PC-9 (cell line): Measurements from ENCODE around the gene RCOR3. TPM values are rescaled to one million over a fixed set of nuclear protein-coding genes. Genes with fewer than 3 reads are reported as not detected.

ENCODE experiments used
- BruUV-seq: library from RNA; stranded (reverse); fragments of 400-500 nt; replicated peaks from 2 replicates; lab custom pipeline; 2021; lab: Mats Ljungman, UMichigan
- CTCF ChIA-PET: fragments of 300-600 bp; sonication (Branson Sonifier 250); formaldehyde crosslinking; loops from one replicate; lab custom pipeline; 2022; ENCODE audit warnings: antibody characterized with exemption; lab: Charles Lee
- POLR2A ChIA-PET: fragments of 300-600 bp; sonication (Branson Sonifier 250); formaldehyde crosslinking; loops from one replicate; lab custom pipeline; 2022; ENCODE audit warnings: antibody characterized with exemption; ENCODE audit not compliant: unreplicated experiment; lab: Charles Lee
- DNase-seq, 2 experiments: peaks; one replicate each; pipeline versions ENCODE4 v3.0.0 to v3.0.0-alpha.2; 2015 to 2022; ENCODE audit warnings: mixed read lengths in 1 of 2
- H2AFZ ChIP-seq: fragments of 200-600 bp; sonication (generic); 2 replicates; pipeline ENCODE4 v1.8.1; 2017; ENCODE audit warnings: antibody characterized with exemption
- H3F3A ChIP-seq: fragments of 200-600 bp; sonication (generic); 2 replicates; pipeline ENCODE4 v1.8.1; 2017; ENCODE audit warnings: antibody characterized with exemption, mild to moderate bottlenecking, low read depth; ENCODE audit not compliant: insufficient read depth
- H3K27ac ChIP-seq: fragments of 200-600 bp; sonication (generic); 2 replicates; pipeline ENCODE4 v1.6.1; 2016; ENCODE audit warnings: mixed run types
- H3K27me3 ChIP-seq: fragments of 200-600 bp; sonication (generic); 2 replicates; pipeline ENCODE4 v1.6.1; 2016; ENCODE audit warnings: low read depth, mixed run types; ENCODE audit not compliant: insufficient read depth
- H3K36me3 ChIP-seq: fragments of 200-600 bp; sonication (generic); 2 replicates; pipeline ENCODE4 v1.6.1; 2016; ENCODE audit warnings: low read depth, mixed run types
- H3K4me1 ChIP-seq: fragments of 200-600 bp; sonication (generic); replicated peaks from 2 replicates; pipeline ENCODE4 v1.6.1; 2016; ENCODE audit warnings: mixed run types; ENCODE audit not compliant: insufficient read depth
- H3K4me2 ChIP-seq: fragments of 200-600 bp; sonication (generic); 2 replicates; pipeline ENCODE4 v1.6.1; 2017; ENCODE audit warnings: mixed run types
- H3K4me3 ChIP-seq: fragments of 200-600 bp; sonication (generic); 2 replicates; pipeline ENCODE4 v1.6.1; 2016; ENCODE audit warnings: mixed run types
- H3K79me2 ChIP-seq: fragments of 200-600 bp; sonication (generic); 2 replicates; pipeline ENCODE4 v1.6.1; 2017; ENCODE audit warnings: low read depth, mixed run types
- H3K9me2 ChIP-seq: fragments of 200-600 bp; sonication (generic); 2 replicates; pipeline ENCODE4 v1.8.1; 2017; ENCODE audit warnings: mild to moderate bottlenecking; ENCODE audit not compliant: insufficient read depth
- H3K9me3 ChIP-seq: fragments of 200-600 bp; sonication (generic); 2 replicates; pipeline ENCODE4 v1.8.1; 2016; ENCODE audit warnings: low read depth; ENCODE audit not compliant: insufficient read depth
- H4K20me1 ChIP-seq: fragments of 200-600 bp; sonication (generic); 2 replicates; pipeline ENCODE4 v1.8.1; 2017; ENCODE audit not compliant: insufficient read depth
- EZH2 ChIP-seq: fragments of 200-600 bp; sonication (generic); IDR thresholded peaks from 2 replicates; pipeline ENCODE4 v1.8.0; 2017; ENCODE audit warnings: antibody characterized with exemption, low read depth
- intact Hi-C: fragments of 100-400 bp; cut with micrococcal nuclease; formaldehyde crosslinking; loops from one replicate; pipeline ENCODE4 v1.10.0; 2022; ENCODE audit not compliant: unreplicated experiment
- total RNA-seq: library from RNA; stranded (reverse); gene quantifications from 2 replicates; pipeline ENCODE4 v1.2.3, GENCODE V29; 2021
- TF ChIP-seq, protein P1 (sequence below): fragments of 200-600 bp; sonication (generic); conservative IDR thresholded peaks from 2 replicates; pipeline ENCODE4 v1.6.1; 2017; ENCODE audit warnings: mixed run types, antibody characterized with exemption, mild to moderate bottlenecking, moderate library complexity

Gene RCOR3
- total RNA-seq, 1 experiment from 2014 or later, result 48.7 TPM

- Histone ChIP-seq H3K36me3 (no peaks in the 10 kb centered on the region), H3K4me3 (no peak overlapping the region), H2AFZ (no peak overlapping the region), H3K9me3 (no peaks in the 10 kb centered on the region), H4K20me1 (no peaks in the 10 kb centered on the region), H3K27me3 (no peaks in the 10 kb centered on the region), H3K9me2 (no peaks in the 10 kb centered on the region), H3K4me2 (no peak overlapping the region), H3K27ac (no peak overlapping the region), H3K4me1 (peaks cover 41% of the 10 kb centered on the region), H3K79me2 (no peaks in the 10 kb centered on the region), H3F3A (no peaks in the 10 kb centered on the region)
- no peak for DNase-seq
- intact Hi-C loops, result no loop called here
- TF ChIP-seq EZH2, result no peak
- TF ChIP-seq, protein P1, sequence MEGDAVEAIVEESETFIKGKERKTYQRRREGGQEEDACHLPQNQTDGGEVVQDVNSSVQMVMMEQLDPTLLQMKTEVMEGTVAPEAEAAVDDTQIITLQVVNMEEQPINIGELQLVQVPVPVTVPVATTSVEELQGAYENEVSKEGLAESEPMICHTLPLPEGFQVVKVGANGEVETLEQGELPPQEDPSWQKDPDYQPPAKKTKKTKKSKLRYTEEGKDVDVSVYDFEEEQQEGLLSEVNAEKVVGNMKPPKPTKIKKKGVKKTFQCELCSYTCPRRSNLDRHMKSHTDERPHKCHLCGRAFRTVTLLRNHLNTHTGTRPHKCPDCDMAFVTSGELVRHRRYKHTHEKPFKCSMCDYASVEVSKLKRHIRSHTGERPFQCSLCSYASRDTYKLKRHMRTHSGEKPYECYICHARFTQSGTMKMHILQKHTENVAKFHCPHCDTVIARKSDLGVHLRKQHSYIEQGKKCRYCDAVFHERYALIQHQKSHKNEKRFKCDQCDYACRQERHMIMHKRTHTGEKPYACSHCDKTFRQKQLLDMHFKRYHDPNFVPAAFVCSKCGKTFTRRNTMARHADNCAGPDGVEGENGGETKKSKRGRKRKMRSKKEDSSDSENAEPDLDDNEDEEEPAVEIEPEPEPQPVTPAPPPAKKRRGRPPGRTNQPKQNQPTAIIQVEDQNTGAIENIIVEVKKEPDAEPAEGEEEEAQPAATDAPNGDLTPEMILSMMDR, result no peak
- no TSS peak for BruUV-seq
- CTCF ChIA-PET, result no interaction called here
- POLR2A ChIA-PET, result no interaction called here
Measured at GRCh38 chr1:211332830-211333229, 73.7 kb downstream of the RCOR3 start.

DNA sequence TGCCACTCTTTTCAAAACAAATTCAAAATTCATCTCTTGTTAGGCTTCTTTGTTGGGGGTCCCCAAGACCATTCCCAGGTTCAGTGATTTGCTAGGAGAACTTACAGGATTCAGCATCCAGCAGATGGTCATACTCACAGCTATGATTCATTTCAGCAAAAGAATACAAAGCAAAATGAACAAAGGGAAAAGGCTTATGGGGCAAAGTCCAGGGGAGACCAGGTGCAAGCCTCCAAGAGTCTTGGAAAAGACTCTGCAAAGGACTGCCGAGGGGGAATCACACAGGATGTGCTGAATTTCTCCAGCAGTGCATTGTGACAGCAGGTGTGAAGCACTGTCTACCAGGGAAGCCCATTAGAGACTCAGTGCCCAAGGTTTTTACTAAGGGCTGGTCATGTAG is 74.7 kb downstream of the RCOR3 start:
- Histone ChIP-seq H3K27ac (no peak overlapping the region), H4K20me1 (no peaks in the 10 kb centered on the region), H3K36me3 (no peaks in the 10 kb centered on the region), H2AFZ (no peak overlapping the region), H3K4me1 (peaks cover 36% of the 10 kb centered on the region), H3K9me2 (no peaks in the 10 kb centered on the region), H3K9me3 (no peaks in the 10 kb centered on the region), H3K27me3 (no peaks in the 10 kb centered on the region), H3F3A (no peaks in the 10 kb centered on the region), H3K79me2 (no peaks in the 10 kb centered on the region), H3K4me2 (no peak overlapping the region), H3K4me3 (no peak overlapping the region)
- TF ChIP-seq, protein P1, result no peak
- no peak for TF ChIP-seq EZH2
- POLR2A ChIA-PET, result no interaction called here
- no TSS peak for BruUV-seq
- CTCF ChIA-PET, result no interaction called here
- intact Hi-C loops, result no loop called here
- DNase-seq, result no peak

DNA sequence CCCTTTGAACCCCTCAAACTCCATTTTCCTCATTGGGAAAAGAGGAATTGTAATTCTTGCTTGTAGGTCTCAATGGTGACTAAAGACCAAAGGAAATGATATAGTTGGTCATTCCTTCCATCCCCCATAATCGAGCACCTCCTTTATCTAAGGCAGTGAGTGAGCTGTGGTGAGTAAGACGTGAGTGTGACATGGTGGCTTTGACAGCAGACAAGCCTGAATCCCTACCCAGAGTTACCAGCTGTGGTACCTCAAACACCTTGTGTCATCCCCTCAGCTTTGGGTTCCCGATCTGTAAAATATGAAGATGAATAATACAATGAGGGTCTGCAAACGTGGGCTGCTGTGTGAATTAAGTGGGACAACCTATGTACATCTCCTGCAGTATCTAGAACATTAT is 75.8 kb downstream of the RCOR3 start:
- no peak for DNase-seq
- Histone ChIP-seq H3F3A (no peaks in the 10 kb centered on the region), H3K36me3 (no peaks in the 10 kb centered on the region), H4K20me1 (no peaks in the 10 kb centered on the region), H3K4me3 (no peak overlapping the region), H3K4me1 (peaks cover 25% of the 10 kb centered on the region), H3K79me2 (no peaks in the 10 kb centered on the region), H2AFZ (no peak overlapping the region), H3K27me3 (no peaks in the 10 kb centered on the region), H3K27ac (no peak overlapping the region), H3K9me3 (no peaks in the 10 kb centered on the region), H3K9me2 (no peaks in the 10 kb centered on the region), H3K4me2 (no peak overlapping the region)
- no TSS peak for BruUV-seq
- ChIA-PET CTCF (no interaction called here), POLR2A (interaction anchor here (0.5 to 0.6 kb wide), 2 partner anchors 74 to 1660 kb away, joined by 3 read pairs; partner anchors contain the start of gene G0S2)
- TF ChIP-seq EZH2, result no peak
- TF ChIP-seq, protein P1, result no peak
- intact Hi-C loops, result no loop called here
